CD4-positive, alpha-beta T cell treated with Interleukin-17A for 4 hours (primary cell): ENCODE data around the gene TRIM77.
"Not testable (repeated sequence)": the region's sequence is repeated elsewhere in the genome, so short reads cannot be mapped to it uniquely, and the experiment has no call there.

Source experiments
- DNase-seq: peaks from one replicate; pipeline ENCODE4 v3.0.0-alpha.2; 2020; ENCODE audit warnings: mixed read lengths

Gene TRIM77, protein sequence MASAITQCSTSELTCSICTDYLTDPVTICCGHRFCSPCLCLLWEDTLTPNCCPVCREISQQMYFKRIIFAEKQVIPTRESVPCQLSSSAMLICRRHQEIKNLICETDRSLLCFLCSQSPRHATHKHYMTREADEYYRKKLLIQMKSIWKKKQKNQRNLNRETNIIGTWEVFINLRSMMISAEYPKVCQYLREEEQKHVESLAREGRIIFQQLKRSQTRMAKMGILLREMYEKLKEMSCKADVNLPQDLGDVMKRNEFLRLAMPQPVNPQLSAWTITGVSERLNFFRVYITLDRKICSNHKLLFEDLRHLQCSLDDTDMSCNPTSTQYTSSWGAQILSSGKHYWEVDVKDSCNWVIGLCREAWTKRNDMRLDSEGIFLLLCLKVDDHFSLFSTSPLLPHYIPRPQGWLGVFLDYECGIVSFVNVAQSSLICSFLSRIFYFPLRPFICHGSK

DNA sequence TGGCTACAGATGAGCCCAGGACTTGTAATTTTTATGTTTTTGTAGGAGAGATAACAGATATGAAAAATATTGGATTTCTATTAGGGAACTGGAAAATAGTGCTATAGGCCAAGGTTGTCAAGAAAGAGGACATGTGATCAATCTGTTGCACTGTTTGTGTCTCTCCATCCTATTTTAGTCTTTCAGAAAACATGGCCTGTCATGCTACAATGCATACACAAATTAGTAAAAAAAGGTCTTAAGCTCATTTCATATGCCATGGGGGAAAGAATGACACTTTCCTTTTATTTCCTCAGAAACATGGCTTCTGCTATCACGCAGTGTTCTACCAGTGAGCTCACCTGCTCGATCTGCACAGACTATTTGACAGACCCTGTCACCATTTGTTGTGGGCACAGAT, at the start of gene TRIM77:
TSS of gene TRIM77 (plus strand) at position 301 of the 400 bp plus-strand sequence. CDS start at position 301, 0 bp downstream.
- DNase-seq: not testable (repeated sequence)

DNA sequence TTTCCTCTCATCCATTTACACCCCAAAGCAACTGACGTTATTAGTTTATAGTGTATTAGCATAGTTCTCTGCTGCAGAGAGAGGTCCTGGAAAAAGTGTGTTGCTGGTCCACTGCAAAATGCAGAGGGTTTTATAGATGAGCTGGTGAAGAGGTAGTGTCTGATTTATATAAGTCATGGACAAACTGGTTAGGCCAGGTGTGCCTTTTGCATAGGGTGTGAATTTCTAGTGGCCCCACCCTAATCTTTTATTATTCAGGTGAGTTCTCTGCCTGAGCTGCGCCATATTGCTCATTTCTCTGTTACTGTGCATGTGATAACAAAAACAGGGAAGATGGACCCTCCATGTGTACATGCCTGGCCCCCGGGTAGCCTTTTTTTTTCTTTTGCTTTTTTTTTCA, 43.1 kb upstream of the TRIM77 start:
- no peak for DNase-seq

DNA sequence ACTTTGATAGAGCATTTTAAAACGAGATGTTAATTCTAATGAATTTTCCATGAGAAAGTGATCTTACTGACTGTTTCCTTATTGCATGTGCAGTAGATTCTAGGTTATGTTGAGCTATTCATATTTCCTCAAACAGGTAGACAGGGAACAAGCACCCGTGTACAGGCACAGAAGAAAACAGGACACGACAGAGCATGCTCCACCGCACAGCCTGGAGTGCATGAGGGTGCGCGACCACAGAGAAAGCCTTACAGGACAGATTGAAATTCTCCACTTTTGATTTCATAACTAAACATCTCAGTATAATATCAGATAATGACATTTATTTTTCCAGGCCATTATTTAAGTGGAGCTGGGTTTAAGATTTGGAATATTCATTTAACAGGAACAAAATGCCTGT, 41.9 kb upstream of the TRIM77 start:
- DNase-seq: not testable (repeated sequence)

DNA sequence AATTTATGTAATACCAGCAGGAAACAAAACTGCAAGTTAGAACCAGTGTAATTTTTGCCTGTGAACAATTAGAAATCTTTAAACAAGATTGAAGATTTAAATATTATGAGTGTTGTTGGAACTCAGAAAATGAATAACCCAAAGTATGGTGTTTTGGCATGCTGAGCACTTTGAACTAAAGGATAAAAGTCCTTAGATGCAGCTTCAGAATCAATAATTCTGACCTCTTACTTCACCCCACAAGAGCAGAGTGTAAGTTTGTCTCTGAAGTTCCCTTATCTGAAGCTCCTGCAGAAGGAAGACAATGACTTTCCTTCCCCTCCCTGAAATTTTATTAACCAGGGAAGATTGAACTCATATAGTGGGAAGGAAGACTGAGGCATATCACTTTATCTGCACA, 40.5 kb upstream of the TRIM77 start:
- DNase-seq: not testable (repeated sequence)

DNA sequence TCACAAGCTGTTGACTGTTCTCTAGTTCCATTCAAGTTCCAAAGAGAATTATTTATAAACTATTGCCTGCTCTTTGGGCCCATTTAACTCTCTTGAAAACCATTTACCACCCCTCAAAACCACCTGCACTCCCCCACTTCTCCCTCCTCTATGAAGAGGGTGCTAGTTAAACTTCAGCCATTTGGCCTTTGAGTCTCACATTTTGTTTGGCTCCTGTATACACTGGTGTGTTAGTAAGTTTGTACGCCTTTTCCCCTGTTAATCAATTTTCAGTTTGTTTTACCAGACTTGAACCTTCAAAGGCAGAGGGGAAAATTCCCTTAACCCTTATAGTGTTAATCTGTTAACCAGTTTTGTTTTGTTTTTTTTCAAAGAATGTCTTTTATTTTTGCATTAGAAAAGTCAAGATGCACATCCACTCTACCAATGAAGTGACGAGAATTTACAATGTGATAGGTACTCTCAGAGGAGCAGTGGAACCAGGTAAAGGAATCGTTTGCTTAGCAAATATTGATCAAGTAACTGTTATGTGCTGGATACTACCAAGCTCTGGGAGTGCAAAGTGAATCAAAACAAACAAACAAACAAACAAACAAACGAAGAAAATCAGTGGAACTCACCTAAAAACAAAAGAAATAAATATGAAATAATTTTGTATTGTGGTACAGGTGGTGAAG, 40.0 kb upstream of the TRIM77 start:
- DNase-seq: not testable (repeated sequence)

DNA sequence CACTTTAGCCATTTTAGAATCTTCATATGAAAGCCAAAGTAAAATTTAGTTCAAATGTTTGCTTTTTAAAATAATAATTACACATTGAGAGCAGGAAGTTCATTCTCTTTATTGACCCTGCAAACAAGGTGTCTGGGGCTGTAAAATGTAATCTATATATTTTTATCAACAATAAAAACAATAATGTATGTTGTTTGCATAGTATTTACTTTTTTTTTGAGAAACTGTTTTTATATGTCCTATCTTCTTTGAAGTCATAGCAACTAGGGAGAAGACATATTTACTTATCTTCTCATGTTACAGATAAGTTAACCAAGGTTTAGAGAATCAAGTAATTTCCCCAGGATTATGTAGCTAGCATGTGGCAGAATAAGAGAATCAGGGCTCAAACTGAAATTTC, 37.6 kb upstream of the TRIM77 start:
- not testable (repeated sequence) for DNase-seq

DNA sequence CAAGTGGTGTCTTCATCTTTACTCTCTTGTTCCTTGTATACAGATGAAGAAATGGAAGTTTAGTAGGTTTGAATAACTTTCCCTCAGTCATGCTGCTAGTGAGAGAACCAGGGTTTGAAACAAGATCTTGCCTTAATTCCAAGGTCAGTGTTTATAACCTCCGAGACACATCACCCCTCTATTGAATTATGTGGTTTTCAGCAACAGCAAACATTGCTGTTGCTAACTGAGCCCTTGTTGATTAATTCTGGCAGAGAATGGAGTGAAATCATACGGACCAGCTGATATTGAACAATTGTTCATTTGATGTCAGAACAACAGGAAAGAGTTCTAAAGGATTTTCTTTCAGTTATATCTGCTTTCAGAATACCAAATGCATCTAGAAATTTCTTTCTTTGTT, 36.7 kb upstream of the TRIM77 start:
- not testable (repeated sequence) for DNase-seq

DNA sequence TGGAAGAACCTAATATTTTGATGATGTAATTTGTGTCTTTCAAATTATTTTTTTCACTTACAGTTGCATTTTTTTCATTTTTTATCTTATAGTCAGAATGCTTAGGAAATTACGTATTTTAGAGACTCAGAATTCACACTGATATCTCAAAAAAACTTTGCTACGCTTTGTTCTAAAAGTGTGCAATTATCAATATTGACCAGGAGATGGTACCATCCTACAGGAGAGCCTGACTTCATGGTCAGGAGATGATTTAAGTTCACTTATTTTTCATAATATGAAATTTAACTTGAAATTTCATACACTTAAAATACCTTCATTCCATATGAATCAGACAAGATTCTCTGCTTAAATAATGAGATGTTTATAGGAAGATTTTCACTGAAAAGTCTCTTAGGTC, 34.7 kb upstream of the TRIM77 start:
- DNase-seq: not testable (repeated sequence)

DNA sequence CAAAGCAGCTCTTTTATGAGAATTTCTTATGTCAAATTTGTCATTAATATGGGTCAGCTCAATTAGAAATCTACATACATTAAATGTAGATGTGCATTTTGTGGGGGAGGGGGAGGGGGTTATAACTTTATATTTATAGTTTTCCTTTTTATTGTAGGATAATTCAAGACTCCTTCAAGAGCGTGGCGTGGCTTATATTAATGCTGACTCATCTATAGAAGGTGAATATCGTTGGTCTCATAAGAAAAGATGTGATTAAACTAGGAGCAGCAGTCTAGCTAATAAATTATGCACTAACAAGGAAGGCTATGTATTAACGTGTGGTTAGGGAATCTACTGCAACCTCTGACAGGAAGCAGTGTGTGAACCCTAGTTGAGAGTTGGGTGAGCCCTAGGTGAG, 34.2 kb upstream of the TRIM77 start:
- DNase-seq: not testable (repeated sequence)

DNA sequence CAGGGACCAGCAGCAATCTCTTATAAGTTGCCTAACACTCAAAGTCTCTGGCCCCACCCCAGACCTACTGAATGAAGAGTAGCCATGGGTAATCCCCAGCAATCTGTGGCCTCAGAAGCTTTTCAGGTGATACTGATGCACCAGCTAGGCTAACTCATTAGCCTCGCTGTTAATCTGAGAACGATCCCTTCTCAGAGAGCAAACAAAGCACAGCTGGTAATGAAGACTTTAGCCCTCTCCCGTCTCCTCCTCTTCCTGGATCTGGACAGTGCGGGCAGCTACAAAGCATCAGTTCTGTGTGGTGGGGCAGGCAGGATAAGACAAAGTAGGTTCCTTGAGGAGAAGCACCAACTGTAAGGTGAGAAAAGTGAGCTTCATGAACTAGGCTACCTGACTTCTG, 3.0 kb upstream of the TRIM77 start:
- not testable (repeated sequence) for DNase-seq

DNA sequence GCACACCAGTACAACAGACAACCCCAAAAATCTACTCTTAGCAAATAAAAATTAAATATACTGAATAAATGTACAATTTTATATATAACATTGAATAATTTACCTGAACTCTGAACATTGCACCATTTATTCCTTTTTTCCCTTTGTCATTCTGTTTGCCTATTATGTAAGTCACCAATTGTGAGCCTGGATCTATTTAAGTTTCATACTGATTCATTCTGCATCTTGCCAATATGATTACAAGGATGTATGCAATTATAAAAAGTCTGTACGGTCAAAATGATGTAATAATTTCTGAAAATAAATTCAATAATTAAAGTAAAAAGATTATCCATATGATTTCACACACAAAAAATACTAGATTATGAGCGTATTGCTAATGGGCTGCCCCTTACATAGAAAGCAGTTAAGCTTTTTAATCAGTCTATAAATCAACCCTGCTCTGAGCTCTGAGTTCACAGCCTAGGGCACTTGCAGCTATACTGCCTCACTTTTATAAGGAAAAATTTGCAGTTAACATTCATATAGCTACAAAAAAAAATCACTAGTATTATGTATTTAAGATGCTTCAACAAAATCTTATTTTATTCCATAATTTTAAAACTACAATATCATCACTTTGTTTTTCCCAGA, 14.9 kb downstream of the TRIM77 start:
- not testable (repeated sequence) for DNase-seq

DNA sequence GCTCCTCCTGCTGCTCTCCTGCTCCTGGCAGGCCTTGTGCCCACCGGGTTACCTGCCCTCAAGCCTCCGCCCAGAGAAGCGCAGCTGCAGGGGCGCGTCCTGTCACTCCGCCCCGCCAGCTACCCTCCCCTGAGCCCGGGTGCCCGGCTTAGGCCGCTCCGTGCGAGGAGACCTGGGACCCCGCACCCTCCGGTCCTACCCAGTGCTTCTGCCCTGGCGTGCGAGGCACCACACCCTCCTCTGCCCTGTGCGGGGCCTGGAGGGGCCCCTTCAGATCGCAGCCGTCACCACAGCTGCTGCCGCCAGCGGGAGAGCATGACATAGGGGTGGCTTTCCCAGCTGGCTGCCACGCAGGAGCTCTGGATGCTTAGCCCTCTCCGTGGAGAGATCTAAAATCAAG, 20.1 kb downstream of the TRIM77 start:
- DNase-seq: not testable (repeated sequence)

DNA sequence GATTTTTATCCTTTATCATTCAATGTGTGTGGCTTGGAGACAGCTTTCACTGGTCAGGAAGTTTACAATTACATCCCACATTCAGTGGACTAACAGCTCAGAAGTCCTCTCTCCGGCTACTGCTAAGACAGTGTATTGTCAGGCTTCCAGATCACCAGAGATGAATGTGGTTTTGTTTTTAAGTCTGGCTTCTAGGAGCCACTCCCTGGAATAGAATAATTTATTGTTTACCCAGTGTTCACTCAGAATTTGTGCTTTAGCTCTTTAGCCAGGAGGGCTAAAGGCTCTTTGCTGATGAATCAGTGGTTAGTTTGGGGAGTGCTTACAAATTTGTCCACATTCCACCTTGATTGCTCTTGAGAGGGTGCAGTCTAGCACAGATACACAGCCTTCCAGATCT, 26.5 kb downstream of the TRIM77 start:
- DNase-seq: no peak

DNA sequence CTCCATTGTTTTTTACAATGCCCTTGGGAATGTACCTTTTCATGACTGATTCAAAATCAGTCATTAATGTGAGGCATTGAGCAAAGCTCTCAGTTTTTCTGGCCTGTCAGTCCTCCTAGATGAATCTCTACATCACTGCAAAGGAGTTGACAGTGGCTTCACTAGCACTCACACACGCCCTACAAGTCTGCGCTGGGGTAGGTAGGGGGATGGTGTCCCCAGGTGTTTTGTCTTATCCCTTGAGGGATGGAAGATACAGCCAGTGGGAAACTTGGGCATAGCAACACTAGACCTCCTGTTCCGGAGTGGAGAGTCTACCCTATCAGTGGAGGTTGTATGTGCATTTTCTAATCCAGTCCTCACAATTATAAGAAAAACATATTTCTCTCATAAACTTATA, 27.0 kb downstream of the TRIM77 start:
- no peak for DNase-seq

DNA sequence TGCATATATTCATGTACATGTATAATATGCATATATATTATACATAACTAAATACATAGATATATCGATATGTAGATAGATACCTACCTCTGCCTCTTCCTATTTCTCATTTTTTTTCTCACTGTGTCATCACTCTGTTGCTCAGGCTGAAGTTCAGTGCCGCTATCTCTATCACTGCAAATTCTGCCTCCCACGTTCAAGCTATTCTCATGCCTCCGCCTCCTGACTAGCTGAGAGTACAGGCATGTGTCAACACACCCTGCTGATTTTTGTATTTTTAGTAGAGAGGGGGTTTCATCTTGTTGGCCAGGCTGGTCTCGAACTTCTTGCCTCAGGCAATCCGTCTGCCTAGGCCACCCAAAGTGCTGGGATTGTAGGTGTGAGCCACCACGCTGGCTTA, 31.3 kb downstream of the TRIM77 start:
- DNase-seq: not testable (repeated sequence)

DNA sequence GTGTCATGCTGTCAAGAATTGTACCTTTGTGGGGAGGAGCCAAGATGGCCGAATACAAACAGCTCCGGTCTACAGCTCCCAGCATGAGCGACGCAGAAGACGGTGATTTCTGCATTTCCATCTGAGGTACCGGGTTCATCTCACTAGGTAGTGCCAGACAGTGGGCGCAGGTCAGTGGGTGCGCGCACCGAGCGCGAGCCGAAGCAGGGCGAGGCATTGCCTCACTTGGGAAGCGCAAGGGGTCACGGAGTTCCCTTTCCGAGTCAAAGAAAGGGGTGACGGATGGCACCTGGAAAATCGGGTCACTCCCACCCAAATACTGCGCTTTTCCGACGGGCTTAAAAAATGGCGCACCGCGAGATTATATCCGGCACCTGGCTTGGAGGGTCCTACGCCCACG, 34.1 kb downstream of the TRIM77 start:
- not testable (repeated sequence) for DNase-seq

DNA sequence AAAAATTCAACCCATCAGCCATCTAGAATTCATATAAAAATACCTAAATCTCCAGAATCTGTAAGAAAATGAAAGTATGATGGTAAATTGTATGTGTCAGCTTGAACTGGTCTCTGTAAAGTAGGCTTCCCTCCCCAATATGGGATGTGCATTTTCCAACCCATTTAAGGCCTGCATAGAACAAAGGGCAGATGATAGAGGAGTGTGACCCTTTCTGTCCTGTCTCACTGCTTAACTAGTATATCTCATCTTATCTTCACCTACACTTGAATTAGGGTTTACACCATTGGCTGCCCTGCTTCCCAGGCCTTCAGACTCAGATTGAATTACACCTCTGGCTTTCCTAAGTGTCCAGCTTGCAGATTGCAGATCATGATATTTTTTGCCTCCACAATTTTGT, 40.7 kb downstream of the TRIM77 start:
- DNase-seq: not testable (repeated sequence)
